Measurements from ENCODE around the gene ZNF205.

DNA sequence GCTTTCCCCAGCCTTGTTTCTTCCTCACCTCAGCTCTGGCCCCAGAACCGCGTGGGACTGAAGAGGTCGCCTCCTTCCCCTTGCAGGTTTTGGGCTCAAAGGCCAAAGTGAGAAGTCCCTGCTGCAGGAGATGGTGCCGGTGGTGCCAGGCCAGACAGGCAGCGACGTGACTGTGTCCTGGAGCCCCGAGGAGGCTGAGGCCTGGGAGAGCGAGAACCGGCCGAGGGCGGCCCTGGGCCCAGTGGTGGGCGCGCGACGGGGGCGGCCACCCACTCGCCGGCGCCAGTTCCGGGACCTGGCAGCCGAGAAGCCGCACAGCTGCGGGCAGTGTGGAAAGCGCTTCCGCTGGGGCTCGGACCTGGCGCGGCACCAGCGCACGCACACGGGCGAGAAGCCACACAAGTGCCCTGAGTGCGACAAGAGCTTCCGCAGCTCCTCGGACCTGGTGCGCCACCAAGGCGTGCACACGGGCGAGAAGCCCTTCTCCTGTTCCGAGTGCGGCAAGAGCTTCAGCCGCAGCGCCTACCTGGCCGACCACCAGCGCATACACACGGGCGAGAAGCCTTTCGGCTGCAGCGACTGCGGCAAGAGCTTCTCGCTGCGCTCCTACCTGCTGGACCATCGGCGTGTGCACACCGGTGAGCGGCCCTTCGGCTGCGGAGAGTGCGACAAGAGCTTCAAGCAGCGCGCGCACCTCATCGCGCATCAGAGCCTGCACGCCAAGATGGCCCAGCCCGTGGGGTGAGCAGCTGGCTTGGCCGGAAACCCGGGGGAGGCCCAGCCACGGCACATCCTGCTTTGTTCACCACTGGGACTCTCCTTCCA lies 28.4 kb downstream of the ZNF205 start:
- TF ChIP-seq, protein P1, sequence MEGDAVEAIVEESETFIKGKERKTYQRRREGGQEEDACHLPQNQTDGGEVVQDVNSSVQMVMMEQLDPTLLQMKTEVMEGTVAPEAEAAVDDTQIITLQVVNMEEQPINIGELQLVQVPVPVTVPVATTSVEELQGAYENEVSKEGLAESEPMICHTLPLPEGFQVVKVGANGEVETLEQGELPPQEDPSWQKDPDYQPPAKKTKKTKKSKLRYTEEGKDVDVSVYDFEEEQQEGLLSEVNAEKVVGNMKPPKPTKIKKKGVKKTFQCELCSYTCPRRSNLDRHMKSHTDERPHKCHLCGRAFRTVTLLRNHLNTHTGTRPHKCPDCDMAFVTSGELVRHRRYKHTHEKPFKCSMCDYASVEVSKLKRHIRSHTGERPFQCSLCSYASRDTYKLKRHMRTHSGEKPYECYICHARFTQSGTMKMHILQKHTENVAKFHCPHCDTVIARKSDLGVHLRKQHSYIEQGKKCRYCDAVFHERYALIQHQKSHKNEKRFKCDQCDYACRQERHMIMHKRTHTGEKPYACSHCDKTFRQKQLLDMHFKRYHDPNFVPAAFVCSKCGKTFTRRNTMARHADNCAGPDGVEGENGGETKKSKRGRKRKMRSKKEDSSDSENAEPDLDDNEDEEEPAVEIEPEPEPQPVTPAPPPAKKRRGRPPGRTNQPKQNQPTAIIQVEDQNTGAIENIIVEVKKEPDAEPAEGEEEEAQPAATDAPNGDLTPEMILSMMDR (IDR thresholded peaks at IDR 0.05; ENCODE audit: insufficient read depth, low read depth, low read length) = no peak
- TF ChIP-seq EZH2 (IDR thresholded peaks at IDR 0.05; ENCODE audit: insufficient read depth, low read length) = no peak
